Osteoblast (primary cell): ENCODE results near the gene PAFAH2. TPM values are rescaled to one million over a fixed set of nuclear protein-coding genes. Genes with fewer than 3 reads are reported as not detected.

Experiments
- DNase-seq: peaks from one replicate; pipeline ENCODE4 v3.0.0; 2011; ENCODE audit warnings: low spot score, mixed read lengths; ENCODE audit not compliant: insufficient read length; ENCODE audit errors: missing footprints
- H2AFZ ChIP-seq: 2 replicates; pipeline ENCODE4 v1.6.0; 2011; ENCODE audit warnings: mild to moderate bottlenecking, low read length
- H3K27ac ChIP-seq: 2 replicates; pipeline ENCODE4 v1.5.1; 2011; ENCODE audit warnings: mild to moderate bottlenecking, low read depth, low read length, moderate library complexity
- H3K27me3 ChIP-seq: 2 replicates; pipeline ENCODE4 v1.6.0; 2012; ENCODE audit warnings: mild to moderate bottlenecking, control low read depth, inconsistent platforms, low read length, moderate library complexity; ENCODE audit not compliant: insufficient read depth
- H3K36me3 ChIP-seq: 2 replicates; pipeline ENCODE4 v1.5.1; 2011; ENCODE audit warnings: mild to moderate bottlenecking, low read length, control low read depth, moderate library complexity; ENCODE audit not compliant: insufficient read depth
- H3K4me1 ChIP-seq: 2 replicates; pipeline ENCODE4 v1.5.1; 2011; ENCODE audit warnings: mild to moderate bottlenecking, low read length, control low read depth, moderate library complexity; ENCODE audit not compliant: insufficient read depth
- H3K4me2 ChIP-seq: 2 replicates; pipeline ENCODE4 v1.6.0; 2011; ENCODE audit warnings: mild to moderate bottlenecking, low read length; ENCODE audit not compliant: insufficient read depth
- H3K4me3 ChIP-seq: fragments of 200-600 bp; sonication (generic); 3 replicates; pipeline ENCODE4 v1.5.1; 2012; ENCODE audit warnings: mild to moderate bottlenecking, low read length, inconsistent platforms; ENCODE audit not compliant: insufficient read depth
- H3K79me2 ChIP-seq: 2 replicates; pipeline ENCODE4 v1.6.0; 2012; ENCODE audit warnings: mild to moderate bottlenecking, low read length, control low read depth, inconsistent platforms; ENCODE audit not compliant: insufficient read depth
- H3K9me3 ChIP-seq: 2 replicates; pipeline ENCODE4 v1.5.1; 2011; ENCODE audit warnings: low read depth, low read length, control low read depth
- H4K20me1 ChIP-seq: 2 replicates; pipeline ENCODE4 v1.6.0; 2012; ENCODE audit warnings: mild to moderate bottlenecking, low read length, control low read depth; ENCODE audit not compliant: insufficient read depth
- CTCF ChIP-seq: IDR thresholded peaks from 2 replicates; pipeline ENCODE4 v1.5.1; 2011; ENCODE audit warnings: mild to moderate bottlenecking, low read depth, low read length, moderate library complexity; ENCODE audit errors: extremely low read depth
- total RNA-seq: library from RNA; depleted of rRNA; stranded (reverse); fragments of >200 nt; gene quantifications from 2 replicates; pipeline ENCODE4 v1.2.3, GENCODE V29; 2012

Gene PAFAH2
- total RNA-seq, 1 donor, result 6.9 TPM

- no peaks in the 10 kb centered on the region for H3K36me3 ChIP-seq
- H3K4me3 ChIP-seq, result no peak overlapping the region
- no peak overlapping the region for H3K27ac ChIP-seq
- no peak overlapping the region for H3K4me2 ChIP-seq
- H2AFZ ChIP-seq, result no peak overlapping the region
- peak; percentile 59 for DNase-seq
- H3K9me3 ChIP-seq, result no peaks in the 10 kb centered on the region
- TF ChIP-seq CTCF, result no peak
- H4K20me1 ChIP-seq, result no peaks in the 10 kb centered on the region
- H3K79me2 ChIP-seq, result no peaks in the 10 kb centered on the region
- peaks cover 16% of the 10 kb centered on the region for H3K27me3 ChIP-seq
- H3K4me1 ChIP-seq, result peaks cover 19% of the 10 kb centered on the region
Observed at GRCh38 chr1:26037904-26038303, 40.0 kb upstream of the PAFAH2 start.

- no peak for TF ChIP-seq CTCF
Observed at GRCh38 chr1:26036756-26037281, 39.0 kb upstream of the PAFAH2 start.

GRCh38 chr1:26035959-26036755, 38.3 kb upstream of the PAFAH2 start:
- peak; percentile 99 for DNase-seq
- Histone ChIP-seq H3K27ac (peak overlapping the region; percentile 70), H4K20me1 (no peaks in the 10 kb centered on the region), H3K4me3 (peak overlapping the region; percentile 89), H3K4me2 (peak overlapping the region; percentile 98), H3K27me3 (peaks cover 2% of the 10 kb centered on the region), H3K36me3 (no peaks in the 10 kb centered on the region), H2AFZ (peak overlapping the region; percentile 95), H3K79me2 (no peaks in the 10 kb centered on the region), H3K9me3 (no peaks in the 10 kb centered on the region), H3K4me1 (peaks cover 29% of the 10 kb centered on the region)
- peak; percentile 87 for TF ChIP-seq CTCF

More at GRCh38 chr1:26036756-26037281, 39.0 kb upstream of the PAFAH2 start:
- peak; percentile 55 for DNase-seq
- Histone ChIP-seq H4K20me1 (no peaks in the 10 kb centered on the region), H3K27ac (no peak overlapping the region), H3K79me2 (no peaks in the 10 kb centered on the region), H3K9me3 (no peaks in the 10 kb centered on the region), H2AFZ (no peak overlapping the region), H3K4me2 (peak overlapping the region; percentile 98), H3K4me1 (peaks cover 23% of the 10 kb centered on the region), H3K36me3 (no peaks in the 10 kb centered on the region), H3K27me3 (peaks cover 8% of the 10 kb centered on the region), H3K4me3 (no peak overlapping the region)
